C4-2B (cell line): ENCODE data around the gene ATXN3.

Experiments
- ZFX ChIP-seq: fragments of 450-650 bp; IDR thresholded peaks from 2 replicates; pipeline ENCODE4 v1.6.1; 2017
- TF ChIP-seq, protein P1 (sequence below): fragments of 450-650 bp; conservative IDR thresholded peaks from 2 replicates; pipeline ENCODE4 v1.5.1; 2017; ENCODE audit warnings: mild to moderate bottlenecking

DNA sequence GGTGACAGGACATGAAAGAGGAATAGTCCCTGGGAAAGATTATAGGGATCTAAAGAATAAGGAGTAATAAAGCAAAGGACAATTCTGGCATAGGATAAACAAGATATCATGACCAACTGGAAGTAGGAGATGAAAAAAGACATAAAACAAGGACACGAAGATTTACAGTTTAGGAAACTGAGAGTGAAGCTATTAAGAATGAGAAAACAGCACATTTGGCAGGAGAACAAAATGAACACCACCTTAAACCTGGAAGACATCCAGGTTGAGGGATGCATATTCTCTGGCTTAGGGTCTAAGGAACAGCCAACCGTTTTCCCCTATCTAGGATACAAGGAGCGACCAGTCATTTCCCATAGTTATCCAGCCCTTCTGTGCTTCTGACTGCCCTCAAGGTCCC, 68.4 kb downstream of the ATXN3 start:
- TF ChIP-seq, protein P1, sequence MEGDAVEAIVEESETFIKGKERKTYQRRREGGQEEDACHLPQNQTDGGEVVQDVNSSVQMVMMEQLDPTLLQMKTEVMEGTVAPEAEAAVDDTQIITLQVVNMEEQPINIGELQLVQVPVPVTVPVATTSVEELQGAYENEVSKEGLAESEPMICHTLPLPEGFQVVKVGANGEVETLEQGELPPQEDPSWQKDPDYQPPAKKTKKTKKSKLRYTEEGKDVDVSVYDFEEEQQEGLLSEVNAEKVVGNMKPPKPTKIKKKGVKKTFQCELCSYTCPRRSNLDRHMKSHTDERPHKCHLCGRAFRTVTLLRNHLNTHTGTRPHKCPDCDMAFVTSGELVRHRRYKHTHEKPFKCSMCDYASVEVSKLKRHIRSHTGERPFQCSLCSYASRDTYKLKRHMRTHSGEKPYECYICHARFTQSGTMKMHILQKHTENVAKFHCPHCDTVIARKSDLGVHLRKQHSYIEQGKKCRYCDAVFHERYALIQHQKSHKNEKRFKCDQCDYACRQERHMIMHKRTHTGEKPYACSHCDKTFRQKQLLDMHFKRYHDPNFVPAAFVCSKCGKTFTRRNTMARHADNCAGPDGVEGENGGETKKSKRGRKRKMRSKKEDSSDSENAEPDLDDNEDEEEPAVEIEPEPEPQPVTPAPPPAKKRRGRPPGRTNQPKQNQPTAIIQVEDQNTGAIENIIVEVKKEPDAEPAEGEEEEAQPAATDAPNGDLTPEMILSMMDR, result no peak
- no peak for TF ChIP-seq ZFX
